Measurements from ENCODE around the gene TACR2. TPM values are rescaled to one million over a fixed set of nuclear protein-coding genes. Genes with fewer than 3 reads are reported as not detected.

TACR2 gene
- total and polyA plus RNA-seq, 2 of the 13 experiments (the other 11 are each of a cell fraction or from before 2014, with no cell fraction given) = 0.04 TPM; not detected in 1

DNA sequence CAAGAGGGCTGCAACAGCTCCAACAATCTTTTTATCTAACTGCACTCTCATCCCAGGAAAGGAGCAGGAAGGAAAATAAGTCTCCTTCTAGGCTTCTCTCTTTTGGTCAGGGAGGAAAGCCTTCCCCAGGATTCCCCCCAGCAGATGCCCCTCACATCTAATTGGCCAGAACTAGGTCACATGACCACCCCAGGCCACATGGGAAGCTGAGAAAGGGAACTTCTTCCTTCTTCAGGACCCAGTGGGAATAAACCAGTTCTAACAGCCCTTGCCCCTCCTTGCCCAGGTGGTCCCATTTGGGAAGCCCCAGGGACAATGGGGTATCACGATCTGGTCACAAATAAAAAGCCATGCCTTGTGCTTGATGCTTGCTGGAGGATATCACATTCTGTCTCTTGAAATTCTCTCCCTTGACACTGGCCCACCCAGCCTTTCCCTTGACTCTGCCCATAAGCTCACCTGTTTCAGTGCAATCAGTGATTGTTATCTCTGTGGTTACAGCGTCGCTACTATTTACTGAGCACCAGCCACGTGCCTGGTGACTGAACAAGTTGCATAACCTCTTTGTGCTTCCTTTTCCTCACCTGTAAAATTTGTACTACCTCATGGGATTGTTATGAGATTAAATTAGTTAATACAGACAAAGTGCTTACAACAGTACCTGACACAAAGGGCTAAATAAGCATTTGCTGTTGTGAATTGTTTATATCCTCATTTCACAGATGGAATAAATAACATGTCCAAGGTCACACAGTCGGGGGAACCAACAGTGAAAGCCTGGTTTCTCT is 9.0 kb upstream of the TACR2 start (continued):
- no peak for TF ChIP-seq ZSCAN30 (CRISPR knock-in tag; IDR thresholded peaks at IDR 0.05)
- TF ChIP-seq, protein P1, sequence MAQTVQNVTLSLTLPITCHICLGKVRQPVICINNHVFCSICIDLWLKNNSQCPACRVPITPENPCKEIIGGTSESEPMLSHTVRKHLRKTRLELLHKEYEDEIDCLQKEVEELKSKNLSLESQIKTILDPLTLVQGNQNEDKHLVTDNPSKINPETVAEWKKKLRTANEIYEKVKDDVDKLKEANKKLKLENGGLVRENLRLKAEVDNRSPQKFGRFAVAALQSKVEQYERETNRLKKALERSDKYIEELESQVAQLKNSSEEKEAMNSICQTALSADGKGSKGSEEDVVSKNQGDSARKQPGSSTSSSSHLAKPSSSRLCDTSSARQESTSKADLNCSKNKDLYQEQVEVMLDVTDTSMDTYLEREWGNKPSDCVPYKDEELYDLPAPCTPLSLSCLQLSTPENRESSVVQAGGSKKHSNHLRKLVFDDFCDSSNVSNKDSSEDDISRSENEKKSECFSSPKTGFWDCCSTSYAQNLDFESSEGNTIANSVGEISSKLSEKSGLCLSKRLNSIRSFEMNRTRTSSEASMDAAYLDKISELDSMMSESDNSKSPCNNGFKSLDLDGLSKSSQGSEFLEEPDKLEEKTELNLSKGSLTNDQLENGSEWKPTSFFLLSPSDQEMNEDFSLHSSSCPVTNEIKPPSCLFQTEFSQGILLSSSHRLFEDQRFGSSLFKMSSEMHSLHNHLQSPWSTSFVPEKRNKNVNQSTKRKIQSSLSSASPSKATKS (CRISPR knock-in tag; IDR thresholded peaks at IDR 0.05) = no peak
- peak; percentile 71 for TF ChIP-seq HDAC1 (CRISPR knock-in tag; IDR thresholded peaks at IDR 0.05)
- no peak for TF ChIP-seq HOXA9 (CRISPR knock-in tag; IDR thresholded peaks at IDR 0.05; ENCODE audit: borderline replicate concordance)
- TF ChIP-seq, protein P2, sequence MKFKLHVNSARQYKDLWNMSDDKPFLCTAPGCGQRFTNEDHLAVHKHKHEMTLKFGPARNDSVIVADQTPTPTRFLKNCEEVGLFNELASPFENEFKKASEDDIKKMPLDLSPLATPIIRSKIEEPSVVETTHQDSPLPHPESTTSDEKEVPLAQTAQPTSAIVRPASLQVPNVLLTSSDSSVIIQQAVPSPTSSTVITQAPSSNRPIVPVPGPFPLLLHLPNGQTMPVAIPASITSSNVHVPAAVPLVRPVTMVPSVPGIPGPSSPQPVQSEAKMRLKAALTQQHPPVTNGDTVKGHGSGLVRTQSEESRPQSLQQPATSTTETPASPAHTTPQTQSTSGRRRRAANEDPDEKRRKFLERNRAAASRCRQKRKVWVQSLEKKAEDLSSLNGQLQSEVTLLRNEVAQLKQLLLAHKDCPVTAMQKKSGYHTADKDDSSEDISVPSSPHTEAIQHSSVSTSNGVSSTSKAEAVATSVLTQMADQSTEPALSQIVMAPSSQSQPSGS (CRISPR knock-in tag; IDR thresholded peaks at IDR 0.05) = peak; percentile 73; the same call in 1 of the 2 replicates
- peak; percentile 43; the same call in 1 of the 2 replicates for TF ChIP-seq ZKSCAN8 (CRISPR knock-in tag; IDR thresholded peaks at IDR 0.05; ENCODE audit: borderline replicate concordance)
- peak; percentile 53; the same call in 1 of the 2 replicates for TF ChIP-seq ZBTB33 (CRISPR knock-in tag; IDR thresholded peaks at IDR 0.05)
- TF ChIP-seq ZNF350 (CRISPR knock-in tag; IDR thresholded peaks at IDR 0.05; ENCODE audit: borderline replicate concordance, low read depth) = no peak
- TF ChIP-seq NAIF1 (CRISPR knock-in tag; IDR thresholded peaks at IDR 0.05; ENCODE audit: borderline replicate concordance) = no peak
- TF ChIP-seq KLF11 (CRISPR knock-in tag; IDR thresholded peaks at IDR 0.05) = 0 out of 2 replicates have a peak, but pooled peaks have one; percentile 31
- TF ChIP-seq ZNF777 (CRISPR knock-in tag; IDR thresholded peaks at IDR 0.05) = no peak
- TF ChIP-seq HNRNPUL1 (IDR thresholded peaks at IDR 0.05; ENCODE audit: low read depth, low read length) = no peak
- TF ChIP-seq ZBTB21 (CRISPR knock-in tag; IDR thresholded peaks at IDR 0.05) = 0 out of 2 replicates have a peak, but pooled peaks have one; percentile 28
- peak; percentile 72 for TF ChIP-seq SALL1 (CRISPR knock-in tag; IDR thresholded peaks at IDR 0.05)
- no peak for TF ChIP-seq ZNF337 (CRISPR knock-in tag; IDR thresholded peaks at IDR 0.05; ENCODE audit: borderline replicate concordance, low read depth)
- TF ChIP-seq ZFP90 (CRISPR knock-in tag; IDR thresholded peaks at IDR 0.05; ENCODE audit: borderline replicate concordance) = no peak
- no peak for TF ChIP-seq SETDB1 (CRISPR knock-in tag; IDR thresholded peaks at IDR 0.05; ENCODE audit: borderline replicate concordance)
- no peak for TF ChIP-seq ZNF333 (CRISPR knock-in tag; IDR thresholded peaks at IDR 0.05; ENCODE audit: borderline replicate concordance)
- no peak for TF ChIP-seq ZNF496 (CRISPR knock-in tag; IDR thresholded peaks at IDR 0.05; ENCODE audit: insufficient replicate concordance)
- TF ChIP-seq, protein P3, sequence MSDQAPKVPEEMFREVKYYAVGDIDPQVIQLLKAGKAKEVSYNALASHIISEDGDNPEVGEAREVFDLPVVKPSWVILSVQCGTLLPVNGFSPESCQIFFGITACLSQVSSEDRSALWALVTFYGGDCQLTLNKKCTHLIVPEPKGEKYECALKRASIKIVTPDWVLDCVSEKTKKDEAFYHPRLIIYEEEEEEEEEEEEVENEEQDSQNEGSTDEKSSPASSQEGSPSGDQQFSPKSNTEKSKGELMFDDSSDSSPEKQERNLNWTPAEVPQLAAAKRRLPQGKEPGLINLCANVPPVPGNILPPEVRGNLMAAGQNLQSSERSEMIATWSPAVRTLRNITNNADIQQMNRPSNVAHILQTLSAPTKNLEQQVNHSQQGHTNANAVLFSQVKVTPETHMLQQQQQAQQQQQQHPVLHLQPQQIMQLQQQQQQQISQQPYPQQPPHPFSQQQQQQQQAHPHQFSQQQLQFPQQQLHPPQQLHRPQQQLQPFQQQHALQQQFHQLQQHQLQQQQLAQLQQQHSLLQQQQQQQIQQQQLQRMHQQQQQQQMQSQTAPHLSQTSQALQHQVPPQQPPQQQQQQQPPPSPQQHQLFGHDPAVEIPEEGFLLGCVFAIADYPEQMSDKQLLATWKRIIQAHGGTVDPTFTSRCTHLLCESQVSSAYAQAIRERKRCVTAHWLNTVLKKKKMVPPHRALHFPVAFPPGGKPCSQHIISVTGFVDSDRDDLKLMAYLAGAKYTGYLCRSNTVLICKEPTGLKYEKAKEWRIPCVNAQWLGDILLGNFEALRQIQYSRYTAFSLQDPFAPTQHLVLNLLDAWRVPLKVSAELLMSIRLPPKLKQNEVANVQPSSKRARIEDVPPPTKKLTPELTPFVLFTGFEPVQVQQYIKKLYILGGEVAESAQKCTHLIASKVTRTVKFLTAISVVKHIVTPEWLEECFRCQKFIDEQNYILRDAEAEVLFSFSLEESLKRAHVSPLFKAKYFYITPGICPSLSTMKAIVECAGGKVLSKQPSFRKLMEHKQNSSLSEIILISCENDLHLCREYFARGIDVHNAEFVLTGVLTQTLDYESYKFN (CRISPR knock-in tag; conservative IDR thresholded peaks at IDR 0.05) = peak; percentile 60; the same call in 1 of the 2 replicates

Data from HepG2 (cell line).